Mesothelial cell of epicardium (in vitro differentiated cells): ENCODE measurements around the gene TTPAL. TPM values are rescaled to one million over a fixed set of nuclear protein-coding genes. Genes with fewer than 3 reads are reported as not detected.

Experiments used
- DNase-seq, 2 experiments: peaks; one replicate each; pipeline ENCODE4 v3.0.0; 2021; ENCODE audit warnings: low spot score in 2 of 2; ENCODE audit not compliant: unreplicated experiment in 2 of 2
- H3K27ac Mint-ChIP-seq: 2 replicates; pipeline ENCODE4 v1.8.0; 2021; ENCODE audit warnings: mixed read lengths
- H3K27me3 Mint-ChIP-seq: 2 replicates; pipeline ENCODE4 v1.8.0; 2021; ENCODE audit warnings: low read depth, mixed read lengths
- H3K36me3 Mint-ChIP-seq: 2 replicates; pipeline ENCODE4 v1.8.0; 2021; ENCODE audit warnings: mixed read lengths
- H3K4me1 Mint-ChIP-seq: 2 replicates; pipeline ENCODE4 v1.8.0; 2021; ENCODE audit warnings: mixed read lengths
- H3K4me3 Mint-ChIP-seq: 2 replicates; pipeline ENCODE4 v1.8.0; 2021; ENCODE audit warnings: mild to moderate bottlenecking, moderate library complexity, mixed read lengths
- H3K9me3 Mint-ChIP-seq: 2 replicates; pipeline ENCODE4 v1.8.0; 2021; ENCODE audit warnings: mixed read lengths
- CTCF ChIP-seq: fragments of 200-600 bp; sonication (generic); IDR thresholded peaks from one replicate; pipeline ENCODE4 v1.5.0; 2021; ENCODE audit warnings: antibody characterized with exemption; ENCODE audit not compliant: unreplicated experiment
- total RNA-seq: library from RNA; stranded (reverse); gene quantifications from 3 replicates; pipeline ENCODE4 v1.2.1, GENCODE V29; 2021

Gene TTPAL
- total RNA-seq, 1 donor from 2014 or later: 22.5 TPM

GRCh38 chr20:44485078-44485829 is 9.6 kb downstream of the TTPAL start:
- DNase-seq: no peak
- H3K27ac Mint-ChIP-seq: peak overlapping the region; percentile 31
- H3K9me3 Mint-ChIP-seq: no peaks in the 10 kb centered on the region
- no peaks in the 10 kb centered on the region for H3K4me1 Mint-ChIP-seq
- peaks cover 29% of the 10 kb centered on the region for H3K36me3 Mint-ChIP-seq
- no peaks in the 10 kb centered on the region for H3K27me3 Mint-ChIP-seq
- H3K4me3 Mint-ChIP-seq: no peak overlapping the region
- TF ChIP-seq CTCF: no peak

GRCh38 chr20:44485830-44486198 is 10.1 kb downstream of the TTPAL start:
- no peak for DNase-seq
- Mint-ChIP-seq H3K9me3 (no peaks in the 10 kb centered on the region), H3K27ac (peak overlapping the region; percentile 31), H3K4me1 (no peaks in the 10 kb centered on the region), H3K27me3 (no peaks in the 10 kb centered on the region), H3K4me3 (no peak overlapping the region), H3K36me3 (peaks cover 29% of the 10 kb centered on the region)
- TF ChIP-seq CTCF: no peak

- no peak for DNase-seq
- Mint-ChIP-seq H3K27me3 (no peaks in the 10 kb centered on the region), H3K36me3 (peaks cover 20% of the 10 kb centered on the region), H3K27ac (no peak overlapping the region), H3K4me3 (no peak overlapping the region), H3K9me3 (no peaks in the 10 kb centered on the region), H3K4me1 (no peaks in the 10 kb centered on the region)
- no peak for TF ChIP-seq CTCF
Observed at GRCh38 chr20:44488551-44488950, 12.9 kb downstream of the TTPAL start.

GRCh38 chr20:44489223-44489622 is 13.5 kb downstream of the TTPAL start:
- H3K4me3 Mint-ChIP-seq: no peak overlapping the region
- no peaks in the 10 kb centered on the region for H3K9me3 Mint-ChIP-seq
- H3K36me3 Mint-ChIP-seq: peaks cover 24% of the 10 kb centered on the region
- TF ChIP-seq CTCF: no peak
- H3K27me3 Mint-ChIP-seq: no peaks in the 10 kb centered on the region
- no peaks in the 10 kb centered on the region for H3K4me1 Mint-ChIP-seq
- DNase-seq: no peak
- no peak overlapping the region for H3K27ac Mint-ChIP-seq

GRCh38 chr20:44489931-44490330 is 14.3 kb downstream of the TTPAL start:
- Mint-ChIP-seq H3K36me3 (peaks cover 28% of the 10 kb centered on the region), H3K27me3 (no peaks in the 10 kb centered on the region), H3K27ac (no peak overlapping the region), H3K9me3 (no peaks in the 10 kb centered on the region), H3K4me3 (no peak overlapping the region), H3K4me1 (no peaks in the 10 kb centered on the region)
- no peak for DNase-seq
- TF ChIP-seq CTCF: no peak
